Osteoblast (primary cell): ENCODE results near the gene EFNB1. TPM values are rescaled to one million over a fixed set of nuclear protein-coding genes. Genes with fewer than 3 reads are reported as not detected.

Experiments used
- DNase-seq: peaks from one replicate; pipeline ENCODE4 v3.0.0; 2011; ENCODE audit warnings: low spot score, mixed read lengths; ENCODE audit not compliant: insufficient read length; ENCODE audit errors: missing footprints
- H2AFZ ChIP-seq: 2 replicates; pipeline ENCODE4 v1.6.0; 2011; ENCODE audit warnings: mild to moderate bottlenecking, low read length
- H3K27ac ChIP-seq: 2 replicates; pipeline ENCODE4 v1.5.1; 2011; ENCODE audit warnings: mild to moderate bottlenecking, low read depth, low read length, moderate library complexity
- H3K27me3 ChIP-seq: 2 replicates; pipeline ENCODE4 v1.6.0; 2012; ENCODE audit warnings: mild to moderate bottlenecking, control low read depth, inconsistent platforms, low read length, moderate library complexity; ENCODE audit not compliant: insufficient read depth
- H3K36me3 ChIP-seq: 2 replicates; pipeline ENCODE4 v1.5.1; 2011; ENCODE audit warnings: mild to moderate bottlenecking, low read length, control low read depth, moderate library complexity; ENCODE audit not compliant: insufficient read depth
- H3K4me1 ChIP-seq: 2 replicates; pipeline ENCODE4 v1.5.1; 2011; ENCODE audit warnings: mild to moderate bottlenecking, low read length, control low read depth, moderate library complexity; ENCODE audit not compliant: insufficient read depth
- H3K4me2 ChIP-seq: 2 replicates; pipeline ENCODE4 v1.6.0; 2011; ENCODE audit warnings: mild to moderate bottlenecking, low read length; ENCODE audit not compliant: insufficient read depth
- H3K4me3 ChIP-seq: fragments of 200-600 bp; sonication (generic); 3 replicates; pipeline ENCODE4 v1.5.1; 2012; ENCODE audit warnings: mild to moderate bottlenecking, low read length, inconsistent platforms; ENCODE audit not compliant: insufficient read depth
- H3K79me2 ChIP-seq: 2 replicates; pipeline ENCODE4 v1.6.0; 2012; ENCODE audit warnings: mild to moderate bottlenecking, low read length, control low read depth, inconsistent platforms; ENCODE audit not compliant: insufficient read depth
- H3K9me3 ChIP-seq: 2 replicates; pipeline ENCODE4 v1.5.1; 2011; ENCODE audit warnings: low read depth, low read length, control low read depth
- H4K20me1 ChIP-seq: 2 replicates; pipeline ENCODE4 v1.6.0; 2012; ENCODE audit warnings: mild to moderate bottlenecking, low read length, control low read depth; ENCODE audit not compliant: insufficient read depth
- CTCF ChIP-seq: IDR thresholded peaks from 2 replicates; pipeline ENCODE4 v1.5.1; 2011; ENCODE audit warnings: mild to moderate bottlenecking, low read depth, low read length, moderate library complexity; ENCODE audit errors: extremely low read depth
- total RNA-seq: library from RNA; depleted of rRNA; stranded (reverse); fragments of >200 nt; gene quantifications from 2 replicates; pipeline ENCODE4 v1.2.3, GENCODE V29; 2012

EFNB1 gene
- total RNA-seq, 1 donor: 34.7 TPM

GRCh38 chrX:68877606-68878005, 48.8 kb downstream of the EFNB1 start:
- Histone ChIP-seq H3K4me1 (no peaks in the 10 kb centered on the region), H3K27me3 (peaks cover 51% of the 10 kb centered on the region), H4K20me1 (peaks cover 9% of the 10 kb centered on the region), H2AFZ (no peak overlapping the region), H3K36me3 (no peaks in the 10 kb centered on the region), H3K79me2 (no peaks in the 10 kb centered on the region), H3K4me2 (no peak overlapping the region), H3K27ac (no peak overlapping the region), H3K9me3 (no peaks in the 10 kb centered on the region), H3K4me3 (no peak overlapping the region)
- TF ChIP-seq CTCF: no peak
- no peak for DNase-seq

- no peak overlapping the region for H3K4me3 ChIP-seq
- no peak for TF ChIP-seq CTCF
These were observed 50.3 kb downstream of the EFNB1 start for GRCh38 chrX:68878977-68879645.

GRCh38 chrX:68880846-68881552, 52.2 kb downstream of the EFNB1 start:
- no peak overlapping the region for H3K4me2 ChIP-seq
- TF ChIP-seq CTCF: no peak
- no peak overlapping the region for H3K4me3 ChIP-seq
- no peak overlapping the region for H3K27ac ChIP-seq
- no peaks in the 10 kb centered on the region for H3K79me2 ChIP-seq
- H3K9me3 ChIP-seq: no peaks in the 10 kb centered on the region
- peaks cover 65% of the 10 kb centered on the region for H3K27me3 ChIP-seq
- no peaks in the 10 kb centered on the region for H3K36me3 ChIP-seq
- H3K4me1 ChIP-seq: no peaks in the 10 kb centered on the region
- H4K20me1 ChIP-seq: peaks cover 9% of the 10 kb centered on the region
- H2AFZ ChIP-seq: no peak overlapping the region
- no peak for DNase-seq

More at GRCh38 chrX:68878977-68879645, 50.3 kb downstream of the EFNB1 start:
- Histone ChIP-seq H3K27me3 (peaks cover 55% of the 10 kb centered on the region), H3K4me2 (no peak overlapping the region), H3K9me3 (no peaks in the 10 kb centered on the region), H2AFZ (no peak overlapping the region), H3K4me1 (no peaks in the 10 kb centered on the region), H3K79me2 (no peaks in the 10 kb centered on the region), H3K27ac (no peak overlapping the region), H4K20me1 (peaks cover 9% of the 10 kb centered on the region), H3K36me3 (no peaks in the 10 kb centered on the region)
- no peak for DNase-seq

GRCh38 chrX:68881911-68882310, 53.1 kb downstream of the EFNB1 start:
- Histone ChIP-seq H3K27me3 (peaks cover 65% of the 10 kb centered on the region), H3K36me3 (no peaks in the 10 kb centered on the region), H3K79me2 (no peaks in the 10 kb centered on the region), H3K27ac (no peak overlapping the region), H3K4me3 (no peak overlapping the region), H2AFZ (no peak overlapping the region), H3K4me2 (no peak overlapping the region), H3K9me3 (no peaks in the 10 kb centered on the region), H4K20me1 (peaks cover 3% of the 10 kb centered on the region), H3K4me1 (no peaks in the 10 kb centered on the region)
- DNase-seq: no peak
- TF ChIP-seq CTCF: no peak
